Spleen (tissue), 7 donors: Measurements from ENCODE around the gene DGUOK.

Source experiments
- POLR2A ChIP-seq, 3 donors: fragments of 450-650 bp; IDR thresholded peaks; one replicate each; pipeline ENCODE4 v1.5.1; 2017; ENCODE audit warnings: antibody characterized with exemption in 3 of 3, mild to moderate bottlenecking in 1 of 3
- POLR2AphosphoS5 ChIP-seq, 3 donors: sonication (generic); formaldehyde crosslinking; IDR thresholded peaks; one replicate each; pipeline ENCODE4 v1.5.1; 2017; ENCODE audit warnings: antibody characterized with exemption in 3 of 3
- TF ChIP-seq, protein P1 (sequence below), 11 experiments: fragments of 200-600 bp in 7 of 11; fragments of 450-650 bp in 4 of 11; sonication (generic) in 4 of 11; IDR thresholded peaks in 8 of 11; conservative IDR thresholded peaks in 3 of 11; 1 replicate in 7 of 11; 2 replicates in 4 of 11; pipeline versions ENCODE4 v1.4.0 to v1.8.0; 2016 to 2021; ENCODE audit warnings: antibody characterized with exemption in 11 of 11, inconsistent platforms in 4 of 11, mild to moderate bottlenecking in 1 of 11
- donor health status: DM: no; HTN: no; CAD: no; lungs with moderate emphysema.
- donor health status: DM: no; HTN: no; CAD: no.
- donor health status: DM: no; HTN: no; CAD: no.

DNA sequence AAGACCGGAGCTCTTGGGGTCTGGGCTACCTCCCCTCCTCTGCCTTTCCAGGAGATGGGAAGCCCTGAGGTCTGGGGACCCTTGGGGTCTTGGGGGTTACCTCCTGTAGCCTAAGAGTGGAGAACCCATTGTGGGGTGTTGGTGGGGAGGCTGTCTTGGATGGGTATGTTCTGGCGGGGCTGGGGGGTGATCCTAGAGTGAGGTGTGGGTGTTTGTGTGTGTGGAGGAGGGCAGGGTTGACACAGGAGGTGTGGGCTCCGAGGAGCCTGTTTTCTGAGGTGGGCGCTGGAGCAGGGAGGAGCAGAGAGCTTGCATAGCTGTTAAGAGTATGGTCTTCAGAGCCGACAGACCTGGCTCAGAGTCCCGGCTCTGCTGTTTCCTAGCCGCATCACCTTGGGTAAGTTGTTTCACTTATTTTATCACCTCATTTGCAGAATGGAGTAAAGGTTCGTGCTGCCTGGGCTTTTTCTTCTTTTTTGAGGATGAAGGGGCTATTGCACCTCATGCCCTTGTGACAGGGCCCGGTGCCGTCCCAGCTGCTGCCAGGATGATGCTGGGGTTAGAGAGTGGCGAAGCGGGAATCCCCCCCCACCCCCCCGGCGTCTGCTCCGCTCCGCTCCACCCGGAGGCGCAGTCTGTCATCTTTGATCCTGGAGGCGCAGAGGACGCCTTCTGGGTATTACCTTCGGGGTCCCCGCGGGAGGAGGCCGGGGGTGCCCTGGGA lies 75.3 kb downstream of the DGUOK start:
- TF ChIP-seq, protein P1, sequence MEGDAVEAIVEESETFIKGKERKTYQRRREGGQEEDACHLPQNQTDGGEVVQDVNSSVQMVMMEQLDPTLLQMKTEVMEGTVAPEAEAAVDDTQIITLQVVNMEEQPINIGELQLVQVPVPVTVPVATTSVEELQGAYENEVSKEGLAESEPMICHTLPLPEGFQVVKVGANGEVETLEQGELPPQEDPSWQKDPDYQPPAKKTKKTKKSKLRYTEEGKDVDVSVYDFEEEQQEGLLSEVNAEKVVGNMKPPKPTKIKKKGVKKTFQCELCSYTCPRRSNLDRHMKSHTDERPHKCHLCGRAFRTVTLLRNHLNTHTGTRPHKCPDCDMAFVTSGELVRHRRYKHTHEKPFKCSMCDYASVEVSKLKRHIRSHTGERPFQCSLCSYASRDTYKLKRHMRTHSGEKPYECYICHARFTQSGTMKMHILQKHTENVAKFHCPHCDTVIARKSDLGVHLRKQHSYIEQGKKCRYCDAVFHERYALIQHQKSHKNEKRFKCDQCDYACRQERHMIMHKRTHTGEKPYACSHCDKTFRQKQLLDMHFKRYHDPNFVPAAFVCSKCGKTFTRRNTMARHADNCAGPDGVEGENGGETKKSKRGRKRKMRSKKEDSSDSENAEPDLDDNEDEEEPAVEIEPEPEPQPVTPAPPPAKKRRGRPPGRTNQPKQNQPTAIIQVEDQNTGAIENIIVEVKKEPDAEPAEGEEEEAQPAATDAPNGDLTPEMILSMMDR (IDR thresholded peaks at IDR 0.05 in 8 of 11, conservative IDR thresholded peaks at IDR 0.05 in 3 of 11), result no peak
- TF ChIP-seq POLR2A (IDR thresholded peaks at IDR 0.05) (no peak), POLR2AphosphoS5 (IDR thresholded peaks at IDR 0.05) (no peak)
